ENCODE measurements around the gene LLCFC1. TPM values are rescaled to one million over a fixed set of nuclear protein-coding genes. Genes with fewer than 3 reads are reported as not detected.

Gene LLCFC1
- total and polyA plus RNA-seq, 12 donors = not detected

- 57 to 81% (median 72%) methylated on average over 2 to 5 of the region's 5 CpGs for WGBS, 4 donors
- intact Hi-C loops (cut with DNase I) = no loop called here
Observed at GRCh38 chr7:142892951-142893350, 46.3 kb upstream of the LLCFC1 start.

GRCh38 chr7:142894112-142894984 lies 44.9 kb upstream of the LLCFC1 start:
- no peak overlapping the region for H3K27ac ChIP-seq
- no peaks in the 10 kb centered on the region for H3K27me3 ChIP-seq
- TF ChIP-seq POLR2A (IDR thresholded peaks at IDR 0.05) = no peak
- TF ChIP-seq CTCF (IDR thresholded peaks at IDR 0.05) = no peak
- 60 to 66% (median 63%) methylated on average over 11 to 12 of the region's 12 CpGs for WGBS, 4 donors
- no peaks in the 10 kb centered on the region for H3K36me3 ChIP-seq (replicated peaks in 1 of 2)
- no peaks in the 10 kb centered on the region for H3K9me3 ChIP-seq (replicated peaks in 1 of 3)
- H3K4me1 ChIP-seq (replicated peaks in 1 of 2) = no peaks in the 10 kb centered on the region
- DNase-seq = peak in 2 of 7 donors; percentile 9 to 43
- H3K4me3 ChIP-seq = no peak overlapping the region
- intact Hi-C loops (cut with DNase I) = no loop called here

More at GRCh38 chr7:142892951-142893350, 46.3 kb upstream of the LLCFC1 start:
- H3K27ac ChIP-seq = no peak overlapping the region
- no peaks in the 10 kb centered on the region for H3K36me3 ChIP-seq (replicated peaks in 1 of 2)
- TF ChIP-seq CTCF (IDR thresholded peaks at IDR 0.05) (no peak), POLR2A (IDR thresholded peaks at IDR 0.05) (no peak)
- H3K27me3 ChIP-seq = no peaks in the 10 kb centered on the region
- no peaks in the 10 kb centered on the region for H3K9me3 ChIP-seq (replicated peaks in 1 of 3)
- H3K4me1 ChIP-seq (replicated peaks in 1 of 2) = no peaks in the 10 kb centered on the region
- no peak overlapping the region for H3K4me3 ChIP-seq
- DNase-seq = peak in 1 of 7 donors; percentile 24

GRCh38 chr7:142894985-142895593 lies 44.2 kb upstream of the LLCFC1 start:
- TF ChIP-seq POLR2A (IDR thresholded peaks at IDR 0.05) = no peak
- TF ChIP-seq CTCF (IDR thresholded peaks at IDR 0.05) = no peak
- Histone ChIP-seq H3K36me3 (replicated peaks in 1 of 2) (no peaks in the 10 kb centered on the region), H3K9me3 (replicated peaks in 1 of 3) (no peaks in the 10 kb centered on the region), H3K4me3 (no peak overlapping the region), H3K4me1 (replicated peaks in 1 of 2) (no peaks in the 10 kb centered on the region), H3K27ac (no peak overlapping the region), H3K27me3 (no peaks in the 10 kb centered on the region)
- intact Hi-C loops (cut with DNase I) = no loop called here
- WGBS, 4 donors = 56 to 67% (median 61%) methylated on average over 6 of the region's 6 CpGs
- peak in 2 of 7 donors; percentile 2 to 27 for DNase-seq

GRCh38 chr7:142896151-142896550 lies 43.1 kb upstream of the LLCFC1 start:
- Histone ChIP-seq H3K27ac (no peak overlapping the region), H3K4me1 (replicated peaks in 1 of 2) (no peaks in the 10 kb centered on the region), H3K4me3 (no peak overlapping the region), H3K36me3 (replicated peaks in 1 of 2) (no peaks in the 10 kb centered on the region), H3K9me3 (replicated peaks in 1 of 3) (no peaks in the 10 kb centered on the region), H3K27me3 (no peaks in the 10 kb centered on the region)
- intact Hi-C loops (cut with DNase I) = no loop called here
- 74 to 87% (median 80%) methylated on average over 3 of the region's 3 CpGs for WGBS, 4 donors
- DNase-seq = peak in 1 of 7 donors; percentile 4
- TF ChIP-seq POLR2A (IDR thresholded peaks at IDR 0.05) (no peak), CTCF (IDR thresholded peaks at IDR 0.05) (no peak)

Data from adrenal gland (tissue), 12 donors.